ENCODE measurements around the gene PTGES. TPM values are rescaled to one million over a fixed set of nuclear protein-coding genes. Genes with fewer than 3 reads are reported as not detected.
A peak's percentile ranks its signal among the peaks of the same experiment; 100 is the strongest.

Gene PTGES
- total RNA-seq, 1 donor from 2014 or later: 2.5 TPM

DNA sequence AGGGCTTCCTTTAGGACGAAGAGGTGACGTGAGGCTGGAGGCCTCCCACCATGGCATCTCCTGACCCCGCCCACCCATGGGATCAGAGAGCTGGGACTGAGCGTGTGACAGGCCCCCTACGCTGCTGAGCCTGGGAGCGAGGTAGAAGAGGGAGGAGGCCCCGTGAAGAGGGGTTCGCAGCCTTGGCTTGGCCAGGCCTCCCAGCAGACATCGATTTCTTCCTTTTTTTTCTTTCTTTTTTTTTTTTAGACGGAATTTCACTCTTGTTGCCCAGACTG is 39.5 kb downstream of the PTGES start:
- H3K4me1 Mint-ChIP-seq (ENCODE audit: low read depth, unreplicated experiment): peaks cover 10% of the 10 kb centered on the region
- no peak for FAIRE-seq

DNA sequence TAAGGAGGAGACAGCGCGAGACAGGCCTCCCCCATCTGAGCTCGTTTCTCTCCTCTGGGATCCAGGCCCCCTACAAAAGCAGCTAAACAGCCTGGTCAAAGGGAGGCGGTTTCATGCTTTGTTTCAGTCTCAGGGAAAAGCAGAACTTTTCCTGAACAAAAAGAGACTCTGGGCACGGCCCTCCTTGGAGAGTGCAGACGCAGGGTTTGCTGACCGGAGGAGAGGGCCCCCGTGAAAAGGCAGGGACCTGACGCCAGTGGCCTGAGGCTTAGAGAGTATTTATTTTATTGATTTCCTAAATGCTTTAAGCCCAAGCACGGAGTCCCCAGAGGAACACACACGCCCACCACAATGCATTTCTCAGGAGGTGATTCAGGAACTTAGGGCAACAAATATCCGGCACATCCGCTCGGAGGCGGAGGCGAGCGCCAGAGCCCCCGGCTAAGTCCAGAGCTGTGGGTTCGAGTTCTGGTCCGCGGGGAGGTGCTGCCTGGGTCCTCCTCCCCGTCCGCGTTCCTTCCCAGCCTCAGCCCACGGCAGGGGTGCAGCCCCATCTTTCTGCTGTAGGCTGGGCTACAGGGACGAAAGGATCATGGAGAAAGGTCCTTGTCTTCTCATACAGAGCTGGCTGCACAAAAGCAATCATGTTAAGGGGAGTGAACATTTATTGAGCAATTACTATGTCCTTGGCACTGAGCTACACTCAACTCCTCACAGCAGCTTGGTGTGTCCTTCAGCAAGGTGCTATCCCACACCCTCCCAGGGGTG is 40.0 kb downstream of the PTGES start:
- Histone ChIP-seq H3K4me2 (ENCODE audit: low read length) (peak overlapping the region; percentile 81), H3K27ac (ENCODE audit: low read depth, low read length) (peak overlapping the region; percentile 52)
- no peak for FAIRE-seq

More for the DNA sequence above, 39.5 kb downstream of the PTGES start:
- H2AFZ ChIP-seq (ENCODE audit: low read depth, low read length): peak overlapping the region; percentile 71
- H3K9ac ChIP-seq (ENCODE audit: low read length): no peak overlapping the region
- no peaks in the 10 kb centered on the region for H3K79me2 ChIP-seq (ENCODE audit: insufficient read depth, low read length)
- peaks cover 18% of the 10 kb centered on the region for H3K4me1 ChIP-seq (ENCODE audit: insufficient read depth, low read length)
- H3K36me3 Mint-ChIP-seq (ENCODE audit: low read depth, unreplicated experiment): no peaks in the 10 kb centered on the region
- TF ChIP-seq, protein P1, sequence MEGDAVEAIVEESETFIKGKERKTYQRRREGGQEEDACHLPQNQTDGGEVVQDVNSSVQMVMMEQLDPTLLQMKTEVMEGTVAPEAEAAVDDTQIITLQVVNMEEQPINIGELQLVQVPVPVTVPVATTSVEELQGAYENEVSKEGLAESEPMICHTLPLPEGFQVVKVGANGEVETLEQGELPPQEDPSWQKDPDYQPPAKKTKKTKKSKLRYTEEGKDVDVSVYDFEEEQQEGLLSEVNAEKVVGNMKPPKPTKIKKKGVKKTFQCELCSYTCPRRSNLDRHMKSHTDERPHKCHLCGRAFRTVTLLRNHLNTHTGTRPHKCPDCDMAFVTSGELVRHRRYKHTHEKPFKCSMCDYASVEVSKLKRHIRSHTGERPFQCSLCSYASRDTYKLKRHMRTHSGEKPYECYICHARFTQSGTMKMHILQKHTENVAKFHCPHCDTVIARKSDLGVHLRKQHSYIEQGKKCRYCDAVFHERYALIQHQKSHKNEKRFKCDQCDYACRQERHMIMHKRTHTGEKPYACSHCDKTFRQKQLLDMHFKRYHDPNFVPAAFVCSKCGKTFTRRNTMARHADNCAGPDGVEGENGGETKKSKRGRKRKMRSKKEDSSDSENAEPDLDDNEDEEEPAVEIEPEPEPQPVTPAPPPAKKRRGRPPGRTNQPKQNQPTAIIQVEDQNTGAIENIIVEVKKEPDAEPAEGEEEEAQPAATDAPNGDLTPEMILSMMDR (IDR thresholded peaks at IDR 0.05; ENCODE audit: insufficient read depth, low read depth, low read length): no peak
- TF ChIP-seq EZH2 (IDR thresholded peaks at IDR 0.05; ENCODE audit: insufficient read depth, low read length): no peak
- no peak for DNase-seq (ENCODE audit: low read depth)
- no peak overlapping the region for H3K4me3 ChIP-seq (ENCODE audit: insufficient read depth, low read depth, low read length)
- no peaks in the 10 kb centered on the region for H3K36me3 ChIP-seq (ENCODE audit: insufficient read depth, low read length)
- H3K27me3 Mint-ChIP-seq (ENCODE audit: low read depth, unreplicated experiment): peaks cover 22% of the 10 kb centered on the region
- H3K27ac Mint-ChIP-seq (ENCODE audit: unreplicated experiment): no peak overlapping the region
- no peak overlapping the region for H3K27ac ChIP-seq (ENCODE audit: low read depth, low read length)
- H3K4me3 Mint-ChIP-seq (ENCODE audit: unreplicated experiment): no peak overlapping the region
- H3K9me3 ChIP-seq (ENCODE audit: insufficient read depth, low read depth, low read length): no peaks in the 10 kb centered on the region
- H4K20me1 ChIP-seq (ENCODE audit: insufficient read depth, low read length): no peaks in the 10 kb centered on the region
- no peaks in the 10 kb centered on the region for H3K9me3 Mint-ChIP-seq (ENCODE audit: unreplicated experiment)
- peak overlapping the region; percentile 81 for H3K4me2 ChIP-seq (ENCODE audit: low read length)
- H3K27me3 ChIP-seq (ENCODE audit: insufficient read depth, low read length): no peaks in the 10 kb centered on the region

DNA sequence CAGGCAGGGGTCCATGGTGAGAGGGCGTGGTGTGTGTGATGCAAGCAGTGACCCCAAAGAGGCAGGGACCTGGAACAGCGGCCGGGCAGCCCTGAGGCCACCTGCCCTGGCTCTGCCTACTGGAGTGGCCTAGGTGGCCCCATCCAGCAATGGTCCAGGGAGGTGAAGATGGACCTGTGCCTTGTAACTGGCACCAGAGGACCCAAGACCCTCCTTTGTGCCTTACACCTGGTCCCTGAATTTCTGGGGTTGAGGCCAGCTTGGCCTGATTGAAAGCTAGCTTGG is 42.7 kb downstream of the PTGES start:
- no peaks in the 10 kb centered on the region for H3K9me3 Mint-ChIP-seq (ENCODE audit: unreplicated experiment)
- Histone ChIP-seq H4K20me1 (ENCODE audit: insufficient read depth, low read length) (no peaks in the 10 kb centered on the region), H2AFZ (ENCODE audit: low read depth, low read length) (no peak overlapping the region), H3K27me3 (ENCODE audit: insufficient read depth, low read length) (no peaks in the 10 kb centered on the region), H3K79me2 (ENCODE audit: insufficient read depth, low read length) (no peaks in the 10 kb centered on the region), H3K4me3 (ENCODE audit: insufficient read depth, low read depth, low read length) (no peak overlapping the region), H3K4me2 (ENCODE audit: low read length) (no peak overlapping the region), H3K9me3 (ENCODE audit: insufficient read depth, low read depth, low read length) (no peaks in the 10 kb centered on the region), H3K36me3 (ENCODE audit: insufficient read depth, low read length) (no peaks in the 10 kb centered on the region), H3K9ac (ENCODE audit: low read length) (no peak overlapping the region), H3K27ac (ENCODE audit: low read depth, low read length) (no peak overlapping the region), H3K4me1 (ENCODE audit: insufficient read depth, low read length) (peaks cover 18% of the 10 kb centered on the region)
- DNase-seq (ENCODE audit: low read depth) (no peak), FAIRE-seq (no peak)
- no peak overlapping the region for H3K4me3 Mint-ChIP-seq (ENCODE audit: unreplicated experiment)
- H3K27ac Mint-ChIP-seq (ENCODE audit: unreplicated experiment): no peak overlapping the region
- TF ChIP-seq, protein P1 (IDR thresholded peaks at IDR 0.05; ENCODE audit: insufficient read depth, low read depth, low read length): no peak
- no peak for TF ChIP-seq EZH2 (IDR thresholded peaks at IDR 0.05; ENCODE audit: insufficient read depth, low read length)
- peaks cover 10% of the 10 kb centered on the region for H3K4me1 Mint-ChIP-seq (ENCODE audit: low read depth, unreplicated experiment)
- peaks cover 21% of the 10 kb centered on the region for H3K27me3 Mint-ChIP-seq (ENCODE audit: low read depth, unreplicated experiment)
- H3K36me3 Mint-ChIP-seq (ENCODE audit: low read depth, unreplicated experiment): no peaks in the 10 kb centered on the region

More for the DNA sequence above, 40.0 kb downstream of the PTGES start:
- Histone ChIP-seq H3K36me3 (ENCODE audit: insufficient read depth, low read length) (no peaks in the 10 kb centered on the region), H3K4me3 (ENCODE audit: insufficient read depth, low read depth, low read length) (peak overlapping the region; percentile 8), H4K20me1 (ENCODE audit: insufficient read depth, low read length) (no peaks in the 10 kb centered on the region), H3K27me3 (ENCODE audit: insufficient read depth, low read length) (no peaks in the 10 kb centered on the region), H3K9me3 (ENCODE audit: insufficient read depth, low read depth, low read length) (no peaks in the 10 kb centered on the region), H3K4me1 (ENCODE audit: insufficient read depth, low read length) (peaks cover 18% of the 10 kb centered on the region), H2AFZ (ENCODE audit: low read depth, low read length) (peak overlapping the region; percentile 71), H3K79me2 (ENCODE audit: insufficient read depth, low read length) (no peaks in the 10 kb centered on the region), H3K9ac (ENCODE audit: low read length) (peak overlapping the region; percentile 62)
- H3K27ac Mint-ChIP-seq (ENCODE audit: unreplicated experiment): no peak overlapping the region
- peaks cover 22% of the 10 kb centered on the region for H3K27me3 Mint-ChIP-seq (ENCODE audit: low read depth, unreplicated experiment)
- no peaks in the 10 kb centered on the region for H3K36me3 Mint-ChIP-seq (ENCODE audit: low read depth, unreplicated experiment)
- H3K4me3 Mint-ChIP-seq (ENCODE audit: unreplicated experiment): no peak overlapping the region
- no peak for TF ChIP-seq EZH2 (IDR thresholded peaks at IDR 0.05; ENCODE audit: insufficient read depth, low read length)
- TF ChIP-seq, protein P1 (IDR thresholded peaks at IDR 0.05; ENCODE audit: insufficient read depth, low read depth, low read length): no peak
- H3K4me1 Mint-ChIP-seq (ENCODE audit: low read depth, unreplicated experiment): peaks cover 10% of the 10 kb centered on the region
- DNase-seq (ENCODE audit: low read depth): peak; percentile 70
- H3K9me3 Mint-ChIP-seq (ENCODE audit: unreplicated experiment): no peaks in the 10 kb centered on the region
